Duodenal mucosa (tissue), 2 donors: ENCODE data around the gene TMEM198.

ENCODE experiments used
- H3K27ac ChIP-seq: one replicate; pipeline ENCODE4 v1.7.0; 2013; ENCODE audit warnings: low read depth, low read length
- H3K27me3 ChIP-seq, 2 donors: one replicate each; pipeline ENCODE4 v1.7.0; 2013; ENCODE audit warnings: low read length in 2 of 2, control low read depth in 1 of 2; ENCODE audit not compliant: insufficient read depth in 2 of 2, control insufficient read depth in 1 of 2
- H3K36me3 ChIP-seq, 2 donors: one replicate each; pipeline ENCODE4 v1.7.0; 2013; ENCODE audit warnings: low read length in 2 of 2, control low read depth in 1 of 2; ENCODE audit not compliant: insufficient read depth in 2 of 2, control insufficient read depth in 1 of 2
- H3K4me1 ChIP-seq, 2 donors: one replicate each; pipeline ENCODE4 v1.7.0; 2013; ENCODE audit warnings: low read length in 2 of 2, control low read depth in 1 of 2; ENCODE audit not compliant: insufficient read depth in 2 of 2, control insufficient read depth in 1 of 2
- H3K4me3 ChIP-seq, 2 donors: one replicate each; pipeline ENCODE4 v1.7.0; 2013; ENCODE audit warnings: low read length in 2 of 2, low read depth in 1 of 2
- H3K9ac ChIP-seq, 2 donors: one replicate each; pipeline ENCODE4 v1.7.0; 2013; ENCODE audit warnings: low read length in 2 of 2, low read depth in 1 of 2
- H3K9me3 ChIP-seq, 2 donors: one replicate each; pipeline ENCODE4 v1.7.0; 2013; ENCODE audit warnings: low read length in 2 of 2, control low read depth in 1 of 2; ENCODE audit not compliant: control insufficient read depth in 1 of 2

Gene TMEM198

DNA sequence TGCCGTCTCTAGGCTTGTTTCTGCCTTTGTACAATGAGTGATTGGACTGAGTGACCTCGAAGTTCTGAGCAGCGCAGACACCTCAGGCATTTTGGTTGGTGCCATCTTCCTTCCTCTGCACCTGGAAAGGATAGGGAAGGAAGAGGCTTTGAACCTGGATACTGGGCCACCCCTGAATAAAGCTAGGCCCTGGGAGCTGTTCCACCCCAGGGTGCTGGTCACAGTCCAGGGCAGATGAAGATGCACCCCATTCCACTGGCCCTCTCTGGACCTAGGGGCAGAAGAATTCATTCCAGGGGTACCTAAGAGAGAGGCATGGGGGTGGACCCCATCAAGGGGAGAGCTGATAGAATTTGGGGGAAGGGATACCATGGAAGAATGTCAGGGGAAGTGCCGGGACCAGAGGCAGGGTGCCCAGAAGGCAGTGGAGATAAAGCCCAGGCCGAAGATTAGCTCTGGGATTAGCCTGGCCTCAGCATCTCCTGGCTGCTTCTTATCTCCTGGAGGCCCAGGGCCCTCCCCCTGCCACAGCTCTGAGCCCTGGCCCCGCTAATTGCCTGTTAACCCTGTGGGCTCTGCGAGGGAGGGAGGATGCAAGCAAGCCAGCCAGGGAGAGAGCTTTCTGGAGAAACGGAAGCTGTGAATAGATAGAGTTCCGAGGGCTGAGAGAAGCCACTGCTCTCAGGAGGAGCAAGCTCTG is 18.1 kb upstream of the TMEM198 start:
- H3K4me3 ChIP-seq = no peak overlapping the region
- no peaks in the 10 kb centered on the region for H3K36me3 ChIP-seq
- H3K4me1 ChIP-seq = peaks cover 0 to 4% of the 10 kb centered on the region in 2 donors
- no peaks in the 10 kb centered on the region for H3K9me3 ChIP-seq
- peaks cover 81 to 82% of the 10 kb centered on the region in 2 donors for H3K27me3 ChIP-seq
- no peak overlapping the region for H3K27ac ChIP-seq
- H3K9ac ChIP-seq = no peak overlapping the region

DNA sequence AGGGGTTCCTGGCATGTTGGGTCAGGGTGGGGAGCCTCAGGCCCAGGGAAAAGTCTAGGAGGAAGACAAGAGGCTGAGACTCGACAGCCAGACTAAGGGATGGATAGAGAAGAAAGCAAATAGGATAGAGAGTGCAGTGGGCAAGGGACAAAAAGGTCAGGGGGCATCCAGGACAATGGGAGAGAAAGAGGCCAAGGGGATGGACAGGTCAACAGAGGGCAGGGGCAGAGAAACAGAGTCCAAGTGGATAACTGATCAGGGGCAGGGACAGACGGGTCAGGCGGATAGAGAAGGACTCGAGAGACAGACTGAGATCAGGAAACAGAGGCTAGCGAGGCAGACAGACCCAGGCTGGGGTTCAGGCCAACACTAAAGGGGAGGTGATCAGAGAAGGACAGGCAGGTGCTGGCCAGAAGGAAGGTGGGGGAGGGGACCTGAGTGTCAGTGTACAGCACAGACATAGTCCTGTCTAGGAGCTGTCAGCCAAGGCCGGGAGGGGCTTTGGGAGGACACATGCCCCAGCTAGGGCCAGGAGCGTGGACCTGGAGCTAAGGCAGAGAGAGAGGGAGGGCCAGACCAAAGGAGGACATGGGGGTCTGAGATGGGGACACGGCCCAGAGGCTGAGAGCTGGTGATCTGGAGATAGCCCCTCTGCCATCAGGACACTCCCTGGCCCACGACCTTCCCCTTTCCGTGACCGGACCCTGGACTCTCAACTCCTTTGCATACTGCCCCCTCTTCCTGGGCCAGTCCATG is 17.3 kb upstream of the TMEM198 start:
- no peaks in the 10 kb centered on the region for H3K36me3 ChIP-seq
- H3K9ac ChIP-seq = no peak overlapping the region
- H3K9me3 ChIP-seq = no peaks in the 10 kb centered on the region
- peaks cover 74 to 80% of the 10 kb centered on the region in 2 donors for H3K27me3 ChIP-seq
- H3K4me3 ChIP-seq = no peak overlapping the region
- peaks cover 0 to 4% of the 10 kb centered on the region in 2 donors for H3K4me1 ChIP-seq
- H3K27ac ChIP-seq = no peak overlapping the region

DNA sequence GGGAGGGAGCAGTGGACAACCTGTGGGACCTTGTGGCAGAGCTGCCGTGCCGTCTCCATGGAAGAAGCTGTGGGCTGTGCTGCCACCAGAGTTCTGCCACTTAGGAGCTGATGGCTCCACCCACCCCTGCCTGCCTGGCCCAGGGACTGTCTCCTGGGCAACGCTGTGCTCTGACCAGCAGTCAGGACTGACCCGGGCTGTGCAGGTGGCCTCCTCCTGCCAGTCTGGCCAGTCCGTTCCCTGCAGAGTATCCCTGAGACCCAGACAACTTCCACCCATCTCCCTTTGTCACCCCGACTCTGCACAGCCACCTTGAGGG is 16.8 kb upstream of the TMEM198 start:
- Histone ChIP-seq H3K9ac (no peak overlapping the region), H3K9me3 (no peaks in the 10 kb centered on the region), H3K27me3 (peaks cover 68 to 80% of the 10 kb centered on the region in 2 donors)

GRCh38 chr2:219527472-219527871 is 16.4 kb upstream of the TMEM198 start:
- no peak overlapping the region for H3K9ac ChIP-seq
- no peak overlapping the region for H3K27ac ChIP-seq
- H3K4me1 ChIP-seq = peaks cover 0 to 4% of the 10 kb centered on the region in 2 donors
- no peak overlapping the region for H3K4me3 ChIP-seq
- no peaks in the 10 kb centered on the region for H3K9me3 ChIP-seq
- H3K36me3 ChIP-seq = no peaks in the 10 kb centered on the region
- H3K27me3 ChIP-seq = peaks cover 64 to 81% of the 10 kb centered on the region in 2 donors

More for the DNA sequence above, 16.8 kb upstream of the TMEM198 start:
- Histone ChIP-seq H3K4me1 (peaks cover 0 to 4% of the 10 kb centered on the region in 2 donors), H3K27ac (no peak overlapping the region), H3K4me3 (no peak overlapping the region), H3K36me3 (no peaks in the 10 kb centered on the region)

DNA sequence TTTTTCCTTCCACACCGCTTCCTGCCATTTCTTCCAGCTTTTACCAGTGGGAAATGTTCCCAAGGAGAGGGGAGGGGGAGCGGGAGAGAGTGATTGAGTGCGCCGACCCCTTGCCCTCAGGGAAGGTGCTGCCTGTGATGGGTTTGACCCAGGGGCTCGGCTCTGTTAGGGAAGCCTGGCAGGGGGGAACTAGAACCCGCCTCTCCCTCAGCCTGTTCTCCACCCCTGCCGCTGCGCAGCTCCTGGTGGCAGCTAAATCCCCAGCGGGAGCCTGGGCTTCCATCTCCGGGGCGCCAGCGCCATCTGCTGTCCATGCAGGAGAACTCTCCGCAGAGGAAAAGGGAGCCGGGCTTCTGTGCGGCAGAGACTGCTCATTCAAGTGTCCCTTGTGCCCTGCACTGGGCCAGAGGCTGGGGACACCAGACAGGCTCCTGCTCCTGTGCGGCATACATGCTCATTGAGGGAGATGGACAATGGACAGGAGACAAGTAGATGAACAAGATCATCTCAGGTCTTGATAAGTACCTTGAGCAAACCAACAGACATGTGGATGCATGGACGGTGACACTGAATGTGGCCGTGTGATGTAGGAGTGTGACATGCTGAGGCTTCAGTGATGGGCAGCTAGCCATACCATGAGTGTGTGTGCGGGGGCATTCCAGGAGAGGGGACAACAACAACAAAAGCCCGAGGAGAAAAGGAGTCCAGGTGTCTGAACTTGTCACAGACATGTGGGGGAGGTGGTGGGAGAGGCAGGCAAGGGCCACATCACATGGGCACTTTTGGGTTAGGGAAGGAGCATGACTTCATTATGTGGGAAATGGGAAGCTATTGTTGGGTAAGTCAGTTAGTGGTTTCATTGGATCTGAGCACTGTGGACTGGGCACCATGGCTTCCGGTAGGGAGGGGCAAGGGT is 13.5 kb upstream of the TMEM198 start:
- Histone ChIP-seq H3K27me3 (peaks cover 44 to 60% of the 10 kb centered on the region in 2 donors), H3K4me3 (no peak overlapping the region), H3K27ac (no peak overlapping the region), H3K4me1 (no peaks in the 10 kb centered on the region), H3K36me3 (no peaks in the 10 kb centered on the region), H3K9ac (no peak overlapping the region), H3K9me3 (no peaks in the 10 kb centered on the region)

DNA sequence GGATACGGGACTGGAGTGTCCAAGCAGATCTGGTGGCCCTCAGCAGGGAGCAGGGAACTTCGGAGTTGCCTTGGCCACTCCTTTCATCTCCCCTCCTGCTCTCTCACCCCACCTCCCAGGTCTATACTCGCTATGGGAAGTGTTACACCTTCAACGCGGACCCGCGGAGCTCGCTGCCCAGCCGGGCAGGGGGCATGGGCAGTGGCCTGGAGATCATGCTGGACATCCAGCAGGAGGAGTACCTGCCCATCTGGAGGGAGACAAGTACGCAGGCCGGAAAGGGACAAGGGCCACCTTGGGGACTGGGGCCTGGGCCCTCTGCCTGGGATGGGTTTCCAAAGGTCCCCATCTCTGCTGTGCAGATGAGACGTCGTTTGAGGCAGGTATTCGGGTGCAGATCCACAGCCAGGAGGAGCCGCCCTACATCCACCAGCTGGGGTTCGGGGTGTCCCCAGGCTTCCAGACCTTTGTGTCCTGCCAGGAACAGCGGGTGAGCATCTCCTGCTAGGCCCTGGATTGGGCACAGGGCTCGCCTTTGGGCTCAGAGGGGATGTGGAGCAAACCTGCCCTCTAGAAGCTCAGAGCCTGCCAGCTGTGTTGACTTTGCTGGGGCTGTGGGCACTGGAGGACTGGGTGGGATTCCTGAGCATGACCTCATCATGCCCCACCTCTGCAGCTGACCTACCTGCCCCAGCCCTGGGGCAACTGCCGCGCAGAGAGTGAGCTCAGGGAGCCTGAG is 12.0 kb upstream of the TMEM198 start:
- H3K27me3 ChIP-seq = peaks cover 31 to 53% of the 10 kb centered on the region in 2 donors

DNA sequence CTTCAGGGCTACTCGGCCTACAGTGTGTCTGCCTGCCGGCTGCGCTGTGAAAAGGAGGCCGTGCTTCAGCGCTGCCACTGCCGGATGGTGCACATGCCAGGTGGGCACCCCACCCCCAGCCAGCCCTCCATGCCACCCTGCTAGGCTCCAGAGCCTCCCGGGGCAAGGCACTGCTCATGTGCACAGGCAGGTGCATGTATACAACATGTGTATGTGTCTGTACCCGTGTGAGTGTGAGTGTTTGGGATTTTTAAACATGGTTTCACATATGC is 11.5 kb upstream of the TMEM198 start:
- no peak overlapping the region for H3K4me3 ChIP-seq
- H3K27ac ChIP-seq = no peak overlapping the region
- H3K36me3 ChIP-seq = no peaks in the 10 kb centered on the region
- peaks cover 26 to 48% of the 10 kb centered on the region in 2 donors for H3K27me3 ChIP-seq
- no peaks in the 10 kb centered on the region for H3K4me1 ChIP-seq
- H3K9me3 ChIP-seq = no peaks in the 10 kb centered on the region
- H3K9ac ChIP-seq = no peak overlapping the region

More for the DNA sequence above, 12.0 kb upstream of the TMEM198 start:
- Histone ChIP-seq H3K27ac (no peak overlapping the region), H3K4me3 (no peak overlapping the region), H3K36me3 (no peaks in the 10 kb centered on the region), H3K9me3 (no peaks in the 10 kb centered on the region), H3K9ac (no peak overlapping the region), H3K4me1 (no peaks in the 10 kb centered on the region)

DNA sequence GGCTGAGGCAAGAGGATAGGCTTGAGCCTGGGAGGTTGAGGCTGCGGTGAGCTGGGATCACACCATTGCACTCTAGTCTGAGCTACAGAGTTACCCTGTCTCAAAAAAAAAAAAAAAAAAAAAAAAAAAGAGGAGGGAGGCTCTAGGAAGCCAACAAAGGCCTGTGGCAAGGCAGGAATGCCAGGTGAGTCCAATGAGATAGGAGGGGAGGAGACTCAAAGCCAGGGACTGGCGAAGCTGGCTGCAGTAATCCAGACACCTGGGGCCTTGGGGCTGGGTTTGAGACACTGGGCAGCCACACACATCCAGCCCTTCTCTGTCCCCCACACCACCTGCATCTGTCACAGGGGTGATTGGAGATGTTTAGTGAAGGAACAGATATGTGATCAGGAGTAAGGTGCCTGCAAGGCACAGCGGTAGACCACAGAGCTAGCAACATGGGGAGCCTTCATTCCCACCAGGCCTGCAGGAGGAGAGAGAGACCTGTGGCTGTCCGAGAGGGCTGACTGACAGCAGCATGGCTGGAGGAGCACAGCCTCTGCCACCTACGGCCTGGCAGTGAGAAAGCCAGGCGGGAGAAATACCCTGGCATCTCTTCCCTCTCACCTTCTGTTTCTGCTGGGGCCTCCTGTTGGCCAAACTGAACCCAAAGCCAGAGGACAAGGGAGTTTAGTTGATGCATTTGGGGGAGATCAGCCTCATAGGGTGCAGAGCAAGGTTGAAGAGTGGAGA is 9.7 kb upstream of the TMEM198 start:
- Histone ChIP-seq H3K4me1 (no peaks in the 10 kb centered on the region), H3K27me3 (peaks cover 14 to 35% of the 10 kb centered on the region in 2 donors), H3K36me3 (peaks cover 0 to 1% of the 10 kb centered on the region in 2 donors), H3K4me3 (no peak overlapping the region), H3K27ac (no peak overlapping the region), H3K9ac (no peak overlapping the region), H3K9me3 (no peaks in the 10 kb centered on the region)

- H3K36me3 ChIP-seq = peaks cover 12 to 21% of the 10 kb centered on the region in 2 donors
- H3K9me3 ChIP-seq = no peaks in the 10 kb centered on the region
- H3K27ac ChIP-seq = no peak overlapping the region
- no peak overlapping the region for H3K9ac ChIP-seq
- H3K4me3 ChIP-seq = no peak overlapping the region
- H3K4me1 ChIP-seq = no peaks in the 10 kb centered on the region
- H3K27me3 ChIP-seq = peaks cover 5 to 14% of the 10 kb centered on the region in 2 donors
Measured at GRCh38 chr2:219536425-219536824, 7.4 kb upstream of the TMEM198 start.
